ENCODE results near the gene CEP112.
A peak's percentile ranks its signal among the peaks of the same experiment; 100 is the strongest.

CEP112 gene

DNA sequence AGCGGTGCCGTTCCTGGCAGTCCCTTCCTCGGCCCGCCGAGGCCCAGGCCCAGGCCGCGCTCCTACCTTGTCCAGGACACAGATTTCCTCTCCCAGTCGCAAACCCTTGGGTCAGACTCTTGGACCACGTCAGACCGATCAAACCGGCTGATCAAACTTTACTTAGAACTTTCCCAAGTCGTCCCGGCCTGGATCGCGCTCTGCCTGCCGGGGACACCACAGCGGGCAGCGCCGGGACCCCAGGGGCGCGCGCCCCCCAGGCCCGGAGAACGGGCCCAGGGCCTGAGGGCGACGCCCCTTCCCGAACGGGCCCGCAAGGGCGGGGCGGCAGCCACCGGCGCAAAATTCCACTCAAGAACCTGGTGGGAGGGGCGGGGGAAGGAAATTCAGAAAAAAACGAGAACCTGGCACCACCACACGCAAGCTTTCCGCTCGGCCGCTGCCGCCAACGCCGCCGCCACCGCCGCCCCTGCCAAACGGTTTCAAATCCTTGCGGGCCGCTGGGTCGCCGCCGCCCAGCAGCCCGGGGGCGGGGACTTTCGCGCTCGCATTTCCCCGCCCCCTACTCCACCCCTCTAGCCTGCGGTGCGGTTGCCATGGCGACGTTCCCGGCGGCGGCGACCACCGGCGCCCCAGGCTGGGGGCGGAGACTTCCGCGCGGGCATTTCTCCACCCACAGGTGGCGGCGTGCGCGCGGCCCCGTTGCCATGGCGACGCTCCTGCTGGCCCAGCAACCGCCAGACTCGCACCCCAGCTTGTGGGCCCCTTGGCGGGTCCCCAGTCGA lies at the start of gene CEP112:
CEP112 (minus strand) TSS at position 541 of the 785 bp plus-strand sequence.
- peak; percentile 84 for DNase-seq

DNA sequence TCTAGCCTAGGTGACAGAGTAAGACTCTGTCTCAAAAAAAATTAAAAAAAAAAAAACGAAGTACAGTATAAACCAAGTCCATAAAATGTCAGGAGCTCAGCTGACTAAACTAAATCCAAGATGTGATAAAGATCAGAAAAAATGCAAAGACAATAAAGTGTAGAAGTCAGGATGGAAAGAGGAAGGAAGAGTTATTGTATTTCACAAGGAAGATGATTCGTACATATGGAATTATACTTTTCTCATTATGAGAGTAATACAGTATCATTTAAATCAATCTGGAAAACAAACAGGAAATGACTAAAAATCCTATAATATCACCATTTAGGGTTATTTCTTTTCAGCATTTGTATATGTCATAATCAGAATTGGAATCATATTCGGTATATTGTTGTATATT lies 48.7 kb upstream of the CEP112 start:
- DNase-seq, result no peak

DNA sequence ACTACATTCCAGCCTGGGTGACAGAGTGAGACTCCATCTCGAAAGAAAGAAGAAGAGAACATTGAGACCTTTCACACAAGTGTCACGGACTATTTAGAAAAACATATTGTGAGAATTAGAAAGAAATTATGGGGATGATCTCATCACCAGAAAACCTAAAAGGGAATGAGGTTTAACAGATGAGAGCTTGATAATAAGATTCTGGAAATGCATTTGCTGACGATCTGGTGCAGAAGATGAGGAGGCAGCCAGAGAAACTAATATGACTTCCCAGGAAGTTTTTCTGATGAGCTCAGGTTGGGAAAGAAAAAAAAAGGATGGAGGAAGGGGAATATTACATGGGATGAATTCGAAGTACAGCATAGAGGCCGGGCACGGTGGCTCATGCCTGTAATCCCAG lies 48.1 kb upstream of the CEP112 start:
- DNase-seq, result no peak

DNA sequence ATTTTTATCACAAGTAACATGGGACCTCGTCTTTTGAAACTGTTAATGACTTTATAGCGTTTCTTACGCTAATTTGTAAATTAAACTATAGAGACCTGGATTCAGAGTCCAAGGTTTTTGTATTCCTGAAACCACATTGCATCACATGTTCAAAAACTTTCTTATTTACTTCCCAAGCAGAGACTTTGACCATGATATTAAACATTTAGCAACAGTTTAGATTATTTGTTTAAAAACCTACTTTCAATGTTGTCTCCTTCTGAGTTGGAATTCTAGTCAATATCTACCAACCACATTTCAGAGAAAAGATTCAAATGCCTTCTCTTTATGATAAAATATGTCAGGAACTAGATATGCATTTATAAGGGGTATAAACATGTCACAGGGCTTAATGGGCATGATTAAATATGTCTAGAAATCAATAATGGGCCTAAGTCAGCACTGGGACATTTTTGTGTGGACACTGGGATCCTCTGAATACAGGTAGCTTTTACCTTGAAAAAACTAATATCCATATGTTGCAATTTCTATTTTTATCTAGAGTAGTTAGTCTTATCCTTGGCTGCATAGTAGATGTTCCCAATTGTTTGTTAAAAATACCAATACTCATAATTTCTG lies 43.6 kb upstream of the CEP112 start:
- no peak for DNase-seq

DNA sequence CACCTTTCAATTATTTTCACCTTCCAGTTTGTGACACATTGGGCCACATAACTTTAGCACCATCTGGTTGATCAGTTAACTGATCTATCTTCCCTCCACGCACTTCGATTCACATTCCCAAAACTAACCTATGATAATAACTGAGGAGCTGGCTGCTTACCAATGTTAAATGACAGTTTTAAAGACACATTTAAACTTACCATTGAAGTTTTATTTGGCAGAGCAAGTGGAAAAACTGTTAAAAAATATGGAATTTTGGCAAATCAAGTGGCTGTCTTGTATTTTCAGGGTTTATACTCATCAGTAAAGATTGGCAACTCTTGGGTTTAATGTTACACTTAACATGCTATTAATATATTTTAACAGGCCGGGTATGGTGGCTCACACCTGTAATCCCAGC lies 42.7 kb upstream of the CEP112 start:
- DNase-seq, result no peak

DNA sequence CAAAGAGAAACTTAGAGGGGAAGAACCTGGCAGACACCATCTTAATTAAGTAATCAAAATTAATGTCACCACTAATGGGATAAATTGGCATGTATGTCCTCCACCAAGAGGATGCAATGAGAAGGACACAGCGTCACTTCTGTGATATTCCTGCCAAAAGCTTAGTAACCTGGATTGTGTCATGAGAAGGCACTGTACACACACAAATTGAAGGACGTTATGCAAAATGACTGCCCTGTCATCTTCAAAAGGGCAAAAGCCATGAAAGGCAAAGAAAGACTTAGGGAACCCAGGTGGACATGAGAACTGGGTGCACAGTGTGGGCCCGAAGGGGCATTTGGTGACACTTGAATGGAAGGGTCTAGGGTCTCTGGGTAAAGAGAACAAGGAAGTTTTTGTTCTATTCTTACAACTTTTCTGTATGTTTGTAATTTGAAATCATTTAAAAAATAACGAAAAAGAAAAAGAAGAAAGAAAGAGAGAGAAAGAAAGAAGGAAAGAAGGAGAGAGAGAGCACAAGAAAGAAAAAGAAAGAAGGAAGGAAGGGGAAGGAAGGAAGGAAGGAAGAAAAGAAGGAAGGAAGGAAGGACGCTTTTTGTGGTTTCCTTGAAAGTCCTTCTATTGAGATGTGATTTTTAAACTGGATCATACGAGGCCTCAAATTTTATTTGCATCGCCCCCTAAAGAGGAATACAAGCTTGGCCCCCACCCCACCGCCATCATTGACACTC lies 41.3 kb upstream of the CEP112 start:
- DNase-seq, result no peak

DNA sequence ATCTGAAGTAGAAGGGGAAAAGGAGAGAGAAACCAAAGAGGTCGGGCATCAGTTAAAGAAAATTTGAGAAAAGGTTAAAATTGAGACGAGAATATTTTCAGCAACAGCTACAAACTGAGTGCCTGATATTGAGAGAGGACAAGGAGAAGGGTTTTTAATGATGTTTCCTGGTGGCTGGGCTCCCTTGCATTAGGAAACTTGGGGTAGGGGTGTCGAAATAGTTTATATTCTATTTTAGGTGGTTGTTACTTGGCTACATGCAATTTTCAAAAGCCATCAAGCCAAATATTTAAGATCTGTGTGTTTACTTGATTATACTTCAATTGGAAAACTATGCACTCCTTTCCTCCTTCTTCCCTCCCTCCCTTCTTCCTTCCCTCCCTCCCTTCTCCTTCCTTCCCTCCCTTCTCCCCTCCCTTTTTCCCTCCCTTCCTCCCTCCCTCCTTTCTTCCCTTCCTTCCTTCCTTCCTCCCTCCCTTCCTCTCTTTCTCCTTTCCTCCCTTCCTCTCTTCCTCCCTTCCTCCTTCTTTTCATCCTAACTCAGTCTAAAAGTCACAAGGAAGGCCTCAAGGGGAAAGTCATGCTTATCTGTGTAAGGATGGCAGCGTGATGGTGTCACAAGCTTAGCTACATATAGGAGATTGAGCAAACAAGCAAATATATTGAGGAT lies 39.1 kb upstream of the CEP112 start:
- DNase-seq, result no peak

DNA sequence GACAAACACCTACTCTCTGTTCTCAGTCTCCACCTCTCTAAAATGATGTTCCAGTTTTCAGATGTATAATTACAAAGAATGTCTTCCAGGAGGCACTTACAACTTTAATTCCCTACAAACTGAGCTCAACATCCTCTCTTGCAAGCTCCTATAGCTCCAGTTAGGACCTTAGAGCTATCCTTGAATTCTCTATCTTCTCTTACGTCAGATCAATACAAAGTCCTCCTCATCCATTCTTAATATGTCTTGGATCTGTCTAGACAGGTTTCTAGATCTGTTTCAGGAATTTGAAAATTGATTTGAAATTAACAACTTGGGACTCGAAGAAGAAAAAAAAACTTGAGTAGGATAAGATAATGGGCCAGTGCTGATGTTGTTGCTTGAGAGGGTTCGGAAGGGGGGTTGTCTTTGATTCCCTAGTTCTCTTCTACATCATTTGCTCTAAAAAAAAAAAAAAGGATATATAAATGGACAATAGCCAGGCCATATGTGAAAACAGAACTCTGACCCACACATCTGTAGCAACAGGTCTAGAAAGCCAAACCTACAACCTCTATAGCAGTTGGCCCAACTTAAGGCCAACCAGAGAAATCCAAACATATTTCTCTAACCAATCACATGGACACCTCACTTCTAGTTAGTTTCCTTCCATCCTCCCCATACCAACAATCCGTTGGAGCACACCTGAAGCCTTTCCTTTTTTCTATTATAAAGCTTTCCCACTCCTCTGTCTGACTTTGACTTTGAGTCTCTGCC lies 38.0 kb upstream of the CEP112 start:
- no peak for DNase-seq

DNA sequence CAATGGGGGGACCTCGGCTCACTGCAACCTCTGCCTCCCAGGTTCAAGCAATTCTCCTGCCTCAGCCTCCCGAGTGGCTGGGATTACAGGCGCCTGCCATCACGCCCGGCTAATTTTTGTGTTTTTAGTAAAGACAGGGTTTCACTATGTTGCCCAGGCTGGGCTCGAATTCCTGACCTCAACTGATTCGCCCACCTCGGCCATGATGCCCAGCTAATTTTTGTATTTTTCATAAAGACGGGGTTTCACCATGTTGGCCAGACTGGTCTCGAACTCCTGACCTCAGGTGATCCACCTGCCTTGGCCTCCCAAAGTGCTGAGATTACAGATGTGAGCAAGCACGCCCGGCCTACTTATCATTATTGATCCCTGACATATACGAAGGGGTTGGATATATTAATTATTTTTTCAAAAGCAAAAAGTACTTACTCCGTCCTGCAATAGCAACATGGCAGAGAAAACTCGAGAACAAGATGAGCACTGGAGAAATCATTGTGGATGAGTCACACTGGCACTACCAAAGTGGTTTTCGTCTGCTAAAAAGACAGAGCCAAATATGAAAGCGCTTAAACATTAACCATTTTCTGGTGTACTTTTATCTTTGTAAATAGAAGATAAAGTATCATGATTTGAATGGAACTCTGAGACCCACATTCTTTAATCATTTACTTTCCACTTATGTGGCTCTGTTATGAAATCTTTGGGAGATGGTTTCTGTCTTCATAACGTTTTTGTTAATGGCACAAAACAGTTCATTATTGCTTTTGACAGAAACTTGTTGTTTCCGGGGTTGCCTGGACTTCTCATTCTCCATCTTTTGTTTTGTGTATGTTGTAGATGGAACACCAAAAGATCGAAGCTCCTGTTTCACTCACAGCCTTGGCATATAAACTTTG lies 37.2 kb upstream of the CEP112 start, which contains the start of gene APOH:
APOH (minus strand) TSS at position 529 of the 896 bp plus-strand sequence; CDS start at position 493, 36 bp downstream.
- no peak for DNase-seq

DNA sequence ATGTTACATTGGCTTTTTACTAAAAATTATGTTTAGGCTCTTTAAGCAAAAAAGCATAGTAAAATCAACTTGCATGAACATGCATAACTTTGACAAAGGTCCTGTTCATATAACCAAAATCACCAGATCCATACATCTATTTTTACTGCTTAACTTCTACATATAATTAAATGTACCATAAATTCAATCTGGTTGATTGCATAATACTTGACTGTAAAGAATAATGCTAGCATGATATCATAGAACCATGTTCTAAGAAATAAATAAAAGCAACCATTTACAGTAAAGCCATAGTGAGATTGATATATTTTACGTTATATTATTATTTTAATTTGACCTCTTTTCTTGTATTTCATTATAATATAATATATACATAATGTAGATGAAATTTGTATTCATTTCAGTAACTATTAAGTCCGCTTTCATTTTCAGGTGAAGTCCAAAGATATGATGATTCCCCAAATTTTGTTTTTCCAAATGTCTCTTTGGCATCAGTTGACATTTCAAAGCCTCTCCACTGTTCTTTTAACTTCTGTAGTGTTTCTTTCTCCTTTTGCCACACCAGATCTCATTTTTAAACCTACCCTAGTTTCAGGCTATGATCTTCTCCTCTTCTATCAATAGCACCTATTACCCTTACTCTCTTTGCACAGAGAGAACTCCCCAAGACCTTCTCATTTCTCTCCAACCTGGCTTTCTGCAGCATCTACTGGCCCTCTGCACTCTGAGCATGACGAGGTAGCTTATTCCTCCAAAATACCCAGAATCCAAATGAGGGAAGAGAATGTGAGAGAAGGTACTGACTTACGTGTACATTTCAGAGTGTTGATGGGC lies 35.5 kb upstream of the CEP112 start:
- DNase-seq, result no peak

DNA sequence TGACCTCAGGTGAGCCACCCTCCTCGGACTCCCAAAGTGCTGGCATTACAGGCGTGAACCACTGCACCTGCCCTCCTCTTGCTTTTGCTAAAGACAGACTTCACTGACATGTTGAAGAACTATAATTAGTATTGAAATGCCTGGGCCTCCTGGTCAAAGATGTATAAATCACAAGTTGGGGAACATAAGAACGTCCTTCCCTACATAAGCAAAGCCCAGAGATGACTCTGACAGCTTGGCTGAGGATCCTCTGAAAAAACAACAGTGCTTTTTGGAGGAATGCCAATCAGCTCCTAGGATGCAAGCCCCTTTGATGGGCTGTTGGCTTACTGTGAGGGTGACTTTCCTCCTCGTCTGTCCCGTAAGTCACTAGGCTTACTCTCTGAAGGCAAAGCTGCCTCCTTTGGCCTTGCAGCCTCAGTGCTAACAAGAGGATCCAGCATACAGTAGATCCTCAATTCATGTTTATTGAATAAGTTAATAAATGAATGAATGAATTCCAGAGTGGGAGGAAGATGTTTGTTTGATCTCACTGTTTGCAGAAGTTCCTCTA lies 30.9 kb upstream of the CEP112 start:
- no peak for DNase-seq

DNA sequence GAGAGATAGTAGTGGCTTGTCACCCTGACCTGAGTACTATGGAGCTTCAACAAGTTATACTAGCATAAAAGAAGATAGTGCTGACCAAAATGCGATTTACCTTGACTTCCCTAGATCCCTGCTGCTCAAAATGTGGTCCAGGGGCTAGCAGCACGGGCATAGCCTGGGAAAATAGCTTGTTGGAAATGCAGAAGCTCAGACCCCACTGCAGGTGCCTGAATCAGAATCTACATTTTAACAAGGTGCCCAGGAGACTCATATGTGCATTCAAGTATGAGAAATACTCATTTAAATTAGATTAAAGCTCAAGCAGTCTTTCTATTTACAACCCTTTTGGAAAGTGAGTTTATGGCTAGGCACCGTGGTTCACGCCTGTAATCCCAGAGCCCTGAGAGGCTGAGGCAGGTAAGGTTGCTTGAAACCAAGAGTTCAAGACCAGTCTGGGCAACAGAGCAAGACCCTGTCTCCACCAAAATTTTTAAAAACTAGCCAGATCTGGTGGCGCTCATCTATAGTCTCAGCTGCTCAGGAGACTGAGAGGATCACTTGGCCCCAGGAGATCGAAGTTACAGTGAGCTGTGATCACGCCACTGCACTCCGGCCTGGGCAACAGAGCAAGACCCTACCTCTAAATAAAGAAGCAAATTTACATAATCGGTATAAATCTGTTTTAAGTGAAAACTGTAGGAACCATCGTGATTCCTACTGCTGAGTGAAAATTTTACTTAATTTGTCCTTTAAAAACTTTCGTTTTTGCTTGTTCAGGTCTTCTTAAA lies 30.0 kb upstream of the CEP112 start:
- DNase-seq, result no peak

DNA sequence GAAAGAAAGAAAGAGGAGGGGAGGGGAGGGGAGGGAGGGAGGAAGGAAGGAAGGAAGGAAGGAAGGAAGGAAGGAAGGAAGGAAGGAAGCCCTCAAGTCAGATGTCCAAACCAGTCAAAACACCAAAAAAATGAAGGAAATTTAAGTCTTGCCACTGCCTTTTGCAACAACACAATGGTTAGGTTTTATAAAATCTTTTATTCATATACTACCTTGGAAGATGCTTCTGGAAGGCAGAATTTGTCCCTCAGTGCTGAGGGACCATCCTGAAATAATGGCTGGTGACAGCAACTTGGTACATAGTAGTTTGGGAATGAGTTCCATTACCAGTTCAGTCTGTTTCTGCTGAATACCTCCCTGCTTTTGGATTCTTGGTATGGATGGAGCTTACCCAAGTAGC lies 29.4 kb upstream of the CEP112 start:
- DNase-seq, result no peak

DNA sequence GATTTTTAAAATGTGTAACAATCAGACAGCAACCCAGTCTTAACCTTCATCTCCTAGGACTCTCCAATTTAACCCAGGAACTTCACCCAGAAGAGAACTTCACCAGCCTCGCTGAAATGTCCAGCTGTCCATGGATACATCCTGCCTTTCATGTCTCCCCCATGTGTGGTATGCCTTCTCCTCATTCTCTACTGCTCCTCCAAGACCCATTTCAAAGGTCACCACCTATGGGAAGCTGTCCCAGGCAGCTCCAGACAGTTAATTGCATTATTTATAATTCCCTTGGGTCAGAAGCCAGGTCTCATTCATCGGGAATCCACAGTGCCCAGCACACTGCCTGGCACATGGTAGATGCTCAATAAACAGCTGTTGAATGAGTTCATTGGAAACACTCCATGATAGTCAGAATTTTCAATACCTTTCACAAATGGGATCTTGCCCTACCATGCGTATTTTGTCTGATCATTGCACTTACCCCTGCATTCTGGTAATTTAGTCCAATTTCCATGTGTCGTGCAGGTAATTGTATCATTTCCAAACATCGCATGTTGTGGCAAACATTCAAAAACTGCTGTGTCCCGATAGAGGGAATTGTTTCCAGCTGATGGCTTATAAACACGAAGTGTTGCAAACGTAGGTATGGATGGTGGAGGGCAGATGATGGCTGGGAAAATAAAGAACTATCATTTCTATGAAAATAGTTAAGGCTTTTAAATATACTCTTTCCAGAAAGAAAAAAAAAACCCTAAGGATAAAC lies 28.3 kb upstream of the CEP112 start:
- DNase-seq, result no peak

DNA sequence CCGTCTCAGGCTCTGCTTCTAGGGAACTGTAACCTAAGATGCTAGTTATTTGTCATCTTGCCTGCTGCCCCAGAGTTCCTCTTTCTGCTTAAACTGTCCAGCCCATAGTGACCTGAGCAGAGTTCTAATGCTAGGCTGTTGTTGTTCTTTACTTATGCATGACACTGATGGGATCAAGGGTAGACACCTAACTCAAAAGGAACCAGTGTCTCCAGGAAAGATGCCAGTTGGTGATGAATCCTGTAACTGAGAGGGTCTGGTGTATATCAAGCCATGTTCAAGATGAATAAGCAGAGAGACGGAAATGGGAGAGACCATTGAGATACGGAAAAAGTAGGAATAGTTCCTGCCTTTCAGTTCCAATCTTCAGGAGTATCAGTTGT lies 23.6 kb upstream of the CEP112 start:
- no peak for DNase-seq

DNA sequence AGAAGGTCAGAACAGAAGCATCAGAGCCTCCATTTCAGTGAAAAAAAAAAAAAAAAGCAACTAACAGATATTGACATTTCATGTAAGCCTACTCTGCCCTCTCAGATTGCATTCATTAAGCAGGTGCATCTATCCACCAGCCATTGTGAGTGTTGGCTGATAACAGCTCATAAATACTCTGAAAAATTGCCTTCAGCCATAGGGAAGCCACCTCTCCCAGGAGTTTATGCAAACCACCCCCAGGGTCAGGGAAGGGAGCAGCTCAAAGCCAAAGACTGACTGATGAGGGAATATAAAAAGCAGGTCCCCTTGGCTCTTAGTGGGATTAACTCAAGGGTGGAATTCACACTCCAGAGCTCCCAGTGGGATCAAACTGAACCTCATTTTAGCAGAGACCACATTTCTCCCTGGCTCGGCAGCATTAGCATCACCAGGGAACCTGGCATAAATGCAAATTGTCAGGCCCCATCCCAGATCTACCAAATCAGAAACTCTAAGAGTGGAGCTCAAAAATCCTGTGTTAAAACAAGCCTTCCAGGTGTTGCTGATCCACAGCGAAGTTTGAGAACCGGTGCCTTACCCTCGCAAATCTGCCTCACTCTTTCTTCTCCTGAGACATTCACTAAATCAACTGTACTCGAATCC lies 23.1 kb upstream of the CEP112 start:
- DNase-seq, result peak; percentile 44 to 77

DNA sequence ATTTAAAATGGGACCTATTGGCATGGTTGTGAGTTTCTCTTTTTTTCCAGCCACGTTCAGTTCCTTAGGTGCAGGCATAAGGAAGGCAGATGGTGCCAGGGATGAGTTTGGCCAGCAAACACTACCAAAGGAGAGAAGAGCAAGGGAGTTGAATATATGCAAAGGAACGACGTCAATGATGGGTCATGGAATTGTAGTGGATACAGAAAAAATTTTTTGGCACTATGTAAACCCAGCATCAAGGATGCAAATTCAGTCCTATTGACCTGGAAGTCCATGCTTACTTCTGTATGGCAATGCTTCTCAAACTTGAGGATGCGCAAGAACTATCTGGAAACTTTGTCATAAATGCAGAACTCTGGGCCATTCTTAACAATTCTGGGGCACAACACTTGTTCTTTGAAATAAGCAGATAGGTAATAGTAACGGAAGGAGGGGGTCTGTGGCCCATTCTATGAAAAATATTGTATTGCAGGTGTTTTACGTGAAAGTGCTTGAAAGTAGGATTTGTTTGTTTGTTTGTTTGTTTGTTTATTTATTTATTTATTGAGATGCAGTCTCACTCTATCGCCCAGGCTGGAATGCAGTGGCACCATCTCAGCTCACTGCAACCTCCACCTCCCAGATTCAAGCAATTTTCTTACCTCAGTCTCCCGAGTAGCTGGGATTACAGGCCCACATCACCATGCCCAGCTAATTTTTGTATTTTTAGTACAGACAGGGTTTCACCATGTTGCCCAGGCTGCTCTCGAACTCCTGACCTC lies 19.3 kb upstream of the CEP112 start:
- DNase-seq, result no peak
